Prostate gland (tissue), 2 donors: ENCODE measurements around the gene CD79B.

ENCODE experiments used
- CTCF ChIP-seq, 4 experiments: fragments of 200-600 bp in 2 of 4; fragments of 450-650 bp in 2 of 4; sonication (generic) in 2 of 4; IDR thresholded peaks; 1 replicate in 3 of 4; 2 replicates in 1 of 4; pipeline ENCODE4 v1.5.1; 2016 to 2019; ENCODE audit warnings: antibody characterized with exemption in 4 of 4, mild to moderate bottlenecking in 2 of 4, moderate library complexity in 2 of 4
- POLR2A ChIP-seq: fragments of 450-650 bp; IDR thresholded peaks from one replicate; pipeline ENCODE4 v1.6.1; 2016; ENCODE audit warnings: antibody characterized with exemption, mild to moderate bottlenecking

- no peak for TF ChIP-seq CTCF (IDR thresholded peaks at IDR 0.05)
- no peak for TF ChIP-seq POLR2A
Measured at GRCh38 chr17:63911041-63911635, 21.0 kb downstream of the CD79B start, which contains the start of gene CSHL1.
